ENCODE measurements around the gene SCLY. TPM values are rescaled to one million over a fixed set of nuclear protein-coding genes. Genes with fewer than 3 reads are reported as not detected.

Gene SCLY
- polyA plus RNA-seq, 1 of the 3 experiments (the other 2 are of a cell fraction): 20.9 TPM

DNA sequence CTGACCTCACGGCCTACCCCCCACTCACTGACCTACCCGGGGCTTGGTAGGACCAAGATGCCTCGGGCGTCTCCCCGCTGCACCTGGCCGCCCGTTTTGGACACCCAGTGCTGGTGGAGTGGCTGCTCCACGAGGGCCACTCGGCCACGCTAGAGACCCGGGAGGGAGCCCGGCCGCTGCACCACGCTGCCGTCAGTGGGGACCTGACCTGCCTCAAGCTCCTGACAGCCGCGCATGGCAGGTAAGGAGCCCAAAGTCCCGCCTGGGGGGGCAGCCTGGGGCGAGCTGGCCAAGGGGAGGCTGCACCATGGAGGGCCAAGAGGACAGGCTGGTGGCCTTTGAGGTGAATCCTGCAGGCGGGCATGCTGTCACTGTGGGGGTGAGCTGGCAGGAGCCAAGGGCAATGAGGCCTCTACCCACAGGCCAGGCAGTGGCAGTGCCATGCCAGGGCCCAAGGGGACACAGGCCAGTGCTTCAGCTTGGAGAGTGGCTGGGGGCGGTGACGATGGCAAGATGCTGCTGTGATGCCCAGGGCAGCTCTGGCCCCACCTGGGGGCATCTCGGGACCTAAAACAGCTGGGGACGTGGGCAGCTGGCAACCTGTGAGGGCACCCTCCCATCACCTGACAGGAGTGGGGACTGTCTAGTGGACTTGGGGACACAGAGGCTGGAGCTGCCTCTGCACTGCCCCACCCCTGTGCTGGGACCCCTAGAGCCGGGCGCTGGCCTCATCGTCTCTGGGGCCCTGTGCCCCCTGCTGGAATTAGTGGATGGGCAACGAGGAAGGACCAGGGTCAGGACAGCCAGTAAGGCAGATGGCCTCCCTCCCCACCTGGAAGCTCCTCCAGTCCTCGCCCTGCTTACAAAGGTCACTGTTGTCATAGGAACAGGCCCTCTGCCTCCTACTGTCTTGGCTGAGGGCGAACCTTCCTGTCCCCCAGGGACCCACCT is 41.4 kb downstream of the SCLY start:
- Histone ChIP-seq H3K9ac (no peak overlapping the region), H3K79me2 (ENCODE audit: insufficient read depth) (no peaks in the 10 kb centered on the region), H3K4me1 (ENCODE audit: control insufficient read depth in 1 of 2, insufficient read depth in 2 of 2, low read depth in 1 of 2, low read length in 1 of 2) (peaks cover 3 to 9% of the 10 kb centered on the region in 2 experiments; a peak in 2 of 4 replicates), H3K36me3 (replicated peaks in 1 of 2; ENCODE audit: control insufficient read depth in 1 of 2, insufficient read depth in 2 of 2, low read length in 1 of 2) (no peaks in the 10 kb centered on the region), H4K20me1 (ENCODE audit: insufficient read depth) (no peaks in the 10 kb centered on the region), H3K9me2 (no peaks in the 10 kb centered on the region), H2AFZ (ENCODE audit: low read depth) (no peak overlapping the region), H3K4me3 (ENCODE audit: low read depth in 2 of 2, low read length in 1 of 2) (no peak overlapping the region), H3K27me3 (ENCODE audit: insufficient read depth) (no peaks in the 10 kb centered on the region), H3K9me3 (no peaks in the 10 kb centered on the region), H3K4me2 (no peak overlapping the region), H3F3A (replicated peaks; ENCODE audit: insufficient read depth) (no peaks in the 10 kb centered on the region), H3K27ac (ENCODE audit: low read depth in 2 of 2, low read length in 1 of 2) (no peak overlapping the region)
- 90% methylated on average over 16 of the region's 30 CpGs for WGBS (ENCODE audit: low lambda C conversion rate)
- ChIA-PET CTCF (interaction anchor here (1.1 to 1.4 kb wide), 2 partner anchors 29 to 161 kb away, joined by 3 to 4 read pairs; no protein-coding TSS in a partner anchor), POLR2A (no interaction called here)
- TF ChIP-seq RFX5 (IDR thresholded peaks at IDR 0.05; ENCODE audit: low read length) (no peak), ELF1 (IDR thresholded peaks at IDR 0.05) (no peak), EZH2phosphoT487 (IDR thresholded peaks at IDR 0.05; ENCODE audit: borderline replicate concordance, low read depth) (no peak), CHD2 (IDR thresholded peaks at IDR 0.05; ENCODE audit: low read length, partially characterized antibody) (no peak), EP300 (IDR thresholded peaks at IDR 0.05; ENCODE audit: borderline replicate concordance in 1 of 2, low read depth in 1 of 2, low read length in 1 of 2) (no peak), FOSL2 (IDR thresholded peaks at IDR 0.05; ENCODE audit: borderline replicate concordance, low read depth) (no peak), MXI1 (IDR thresholded peaks at IDR 0.05; ENCODE audit: low read depth, low read length) (no peak), GATA2 (CRISPR knock-in tag; IDR thresholded peaks at IDR 0.05) (no peak), MEF2A (IDR thresholded peaks at IDR 0.05; ENCODE audit: borderline replicate concordance, low read depth) (no peak)
- TF ChIP-seq, protein P1, sequence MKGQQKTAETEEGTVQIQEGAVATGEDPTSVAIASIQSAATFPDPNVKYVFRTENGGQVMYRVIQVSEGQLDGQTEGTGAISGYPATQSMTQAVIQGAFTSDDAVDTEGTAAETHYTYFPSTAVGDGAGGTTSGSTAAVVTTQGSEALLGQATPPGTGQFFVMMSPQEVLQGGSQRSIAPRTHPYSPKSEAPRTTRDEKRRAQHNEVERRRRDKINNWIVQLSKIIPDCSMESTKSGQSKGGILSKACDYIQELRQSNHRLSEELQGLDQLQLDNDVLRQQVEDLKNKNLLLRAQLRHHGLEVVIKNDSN (IDR thresholded peaks at IDR 0.05; ENCODE audit: borderline replicate concordance, low read depth): no peak
- TF ChIP-seq, protein P2, sequence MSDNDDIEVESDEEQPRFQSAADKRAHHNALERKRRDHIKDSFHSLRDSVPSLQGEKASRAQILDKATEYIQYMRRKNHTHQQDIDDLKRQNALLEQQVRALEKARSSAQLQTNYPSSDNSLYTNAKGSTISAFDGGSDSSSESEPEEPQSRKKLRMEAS (IDR thresholded peaks at IDR 0.05; ENCODE audit: low read depth): no peak
- peak; percentile 52 for DNase-seq

DNA sequence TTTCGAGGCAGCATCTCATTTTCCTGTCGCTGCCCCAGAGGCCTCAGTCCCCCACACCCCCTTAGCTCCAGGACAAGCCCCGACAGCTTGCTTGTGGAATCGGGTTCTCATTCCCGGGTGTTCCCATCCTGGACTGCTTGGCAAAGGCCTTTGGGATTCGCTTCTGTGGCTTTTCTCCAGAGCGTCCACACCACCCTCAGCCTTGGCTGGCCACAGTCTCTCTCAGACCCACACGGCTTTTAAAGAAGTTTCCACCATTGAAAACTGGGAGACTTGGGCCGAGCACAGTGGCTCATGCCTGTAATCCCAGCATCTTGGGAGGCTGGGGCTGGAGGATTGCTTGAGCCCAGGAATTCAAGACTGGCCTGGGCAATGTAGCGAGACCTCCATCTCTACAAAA is 42.1 kb downstream of the SCLY start:
- POLR2A ChIA-PET: no interaction called here

More for the DNA sequence above, 42.1 kb downstream of the SCLY start:
- Histone ChIP-seq H3K9me3 (no peaks in the 10 kb centered on the region), H3K9ac (no peak overlapping the region), H3K36me3 (replicated peaks in 1 of 2; ENCODE audit: control insufficient read depth in 1 of 2, insufficient read depth in 2 of 2, low read length in 1 of 2) (no peaks in the 10 kb centered on the region), H3K9me2 (no peaks in the 10 kb centered on the region), H3K79me2 (ENCODE audit: insufficient read depth) (no peaks in the 10 kb centered on the region), H3K27ac (ENCODE audit: low read depth in 2 of 2, low read length in 1 of 2) (no peak overlapping the region), H4K20me1 (ENCODE audit: insufficient read depth) (no peaks in the 10 kb centered on the region), H3F3A (replicated peaks; ENCODE audit: insufficient read depth) (no peaks in the 10 kb centered on the region), H3K4me2 (no peak overlapping the region), H3K4me1 (ENCODE audit: control insufficient read depth in 1 of 2, insufficient read depth in 2 of 2, low read depth in 1 of 2, low read length in 1 of 2) (peaks cover 3 to 9% of the 10 kb centered on the region in 2 experiments; a peak in 2 of 4 replicates), H3K27me3 (ENCODE audit: insufficient read depth) (no peaks in the 10 kb centered on the region), H3K4me3 (ENCODE audit: low read depth in 2 of 2, low read length in 1 of 2) (no peak overlapping the region), H2AFZ (ENCODE audit: low read depth) (no peak overlapping the region)
- no peak for DNase-seq
- 90% methylated on average over 10 of the region's 10 CpGs for WGBS (ENCODE audit: low lambda C conversion rate)
- TF ChIP-seq TAF1 (IDR thresholded peaks at IDR 0.05; ENCODE audit: borderline replicate concordance, low read depth, low read length) (no peak), MXI1 (IDR thresholded peaks at IDR 0.05; ENCODE audit: low read depth, low read length) (no peak), RCOR1 (IDR thresholded peaks at IDR 0.05; ENCODE audit: low read length) (no peak), POLR2AphosphoS5 (IDR thresholded peaks at IDR 0.05; ENCODE audit: low read depth, low read length) (no peak), YY1 (IDR thresholded peaks at IDR 0.05; ENCODE audit: low read depth) (no peak), FOXM1 (IDR thresholded peaks at IDR 0.05; ENCODE audit: low read depth) (no peak), TCF12 (IDR thresholded peaks at IDR 0.05) (no peak), SIN3A (IDR thresholded peaks at IDR 0.05; ENCODE audit: borderline replicate concordance, low read depth, low read length) (no peak), FOXJ3 (CRISPR knock-in tag; IDR thresholded peaks at IDR 0.05) (no peak), TEAD4 (IDR thresholded peaks at IDR 0.05; ENCODE audit: borderline replicate concordance, insufficient read depth) (no peak), SMC3 (IDR thresholded peaks at IDR 0.05; ENCODE audit: low read depth, low read length) (no peak), RXRA (IDR thresholded peaks at IDR 0.05; ENCODE audit: borderline replicate concordance, low read depth) (no peak)
- TF ChIP-seq, protein P3, sequence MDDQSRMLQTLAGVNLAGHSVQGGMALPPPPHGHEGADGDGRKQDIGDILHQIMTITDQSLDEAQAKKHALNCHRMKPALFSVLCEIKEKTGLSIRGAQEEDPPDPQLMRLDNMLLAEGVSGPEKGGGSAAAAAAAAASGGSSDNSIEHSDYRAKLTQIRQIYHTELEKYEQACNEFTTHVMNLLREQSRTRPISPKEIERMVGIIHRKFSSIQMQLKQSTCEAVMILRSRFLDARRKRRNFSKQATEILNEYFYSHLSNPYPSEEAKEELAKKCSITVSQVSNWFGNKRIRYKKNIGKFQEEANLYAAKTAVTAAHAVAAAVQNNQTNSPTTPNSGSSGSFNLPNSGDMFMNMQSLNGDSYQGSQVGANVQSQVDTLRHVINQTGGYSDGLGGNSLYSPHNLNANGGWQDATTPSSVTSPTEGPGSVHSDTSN (IDR thresholded peaks at IDR 0.05): no peak
- CTCF ChIA-PET: interaction anchor here (1.4 kb wide), 1 partner anchor 160 kb away, joined by 4 read pairs; no protein-coding TSS in a partner anchor

Data from SK-N-SH (cell line).